Upper lobe of right lung (tissue), 1 donor: ENCODE measurements around the gene PRR12. TPM values are rescaled to one million over a fixed set of nuclear protein-coding genes. Genes with fewer than 3 reads are reported as not detected.
A peak's percentile ranks its signal among the peaks of the same experiment; 100 is the strongest.

ENCODE experiments used
- ATAC-seq: fragments of 200-7000 bp; cut with Tn5 transposase; one replicate; pipeline ENCODE4 v1.9.1; 2020; ENCODE audit warnings: mild to moderate bottlenecking, moderate library complexity
- DNase-seq: peaks from one replicate; pipeline ENCODE4 v3.0.0-alpha.2; 2020
- H3K27ac ChIP-seq: fragments of 200-600 bp; one replicate; pipeline ENCODE4 v1.8.0; 2022
- H3K27me3 ChIP-seq: fragments of 200-600 bp; one replicate; pipeline ENCODE4 v1.8.0; 2022; ENCODE audit warnings: mild to moderate bottlenecking
- H3K36me3 ChIP-seq: fragments of 200-600 bp; one replicate; pipeline ENCODE4 v1.8.0; 2022
- H3K4me1 ChIP-seq: fragments of 200-600 bp; one replicate; pipeline ENCODE4 v1.8.0; 2022
- H3K4me3 ChIP-seq: fragments of 200-600 bp; one replicate; pipeline ENCODE4 v1.8.0; 2022; ENCODE audit warnings: mild to moderate bottlenecking
- H3K9me3 ChIP-seq: fragments of 200-600 bp; one replicate; pipeline ENCODE4 v1.8.0; 2022
- CTCF ChIP-seq: fragments of 200-600 bp; IDR thresholded peaks from one replicate; pipeline ENCODE4 v1.8.0; 2022; ENCODE audit warnings: antibody characterized with exemption
- intact Hi-C: fragments of 100-400 bp; cut with DNase I; formaldehyde crosslinking; loops from one replicate; pipeline ENCODE4 v1.11.0; 2022
- total RNA-seq: library from RNA; stranded (reverse); fragmentation: NEBNext Ultra II Directional; extraction: Animal tissue kit (Norgen Biotek cat#: 25700); gene quantifications from one replicate; pipeline ENCODE4 v1.2.1, GENCODE V29; 2021
- donor health status: DM: no; HTN: yes; CAD: no; lungs with severe emphysema.

PRR12 gene
- total RNA-seq, 1 donor from 2014 or later = 30.9 TPM

- peaks cover 44% of the 10 kb centered on the region for H3K36me3 ChIP-seq
- peaks cover 19% of the 10 kb centered on the region for H3K4me1 ChIP-seq
- H3K4me3 ChIP-seq = no peak overlapping the region
- DNase-seq = no peak
- H3K27ac ChIP-seq = peak overlapping the region; percentile 61
- no peaks in the 10 kb centered on the region for H3K27me3 ChIP-seq
- H3K9me3 ChIP-seq = no peaks in the 10 kb centered on the region
- TF ChIP-seq CTCF = no peak
- no peak for ATAC-seq
- intact Hi-C loops = no loop called here
Observed at GRCh38 chr19:49554701-49555181, 36.2 kb upstream of the PRR12 start.

GRCh38 chr19:49555600-49556411 is 35.2 kb upstream of the PRR12 start:
- no peak overlapping the region for H3K4me3 ChIP-seq
- H3K36me3 ChIP-seq = peaks cover 45% of the 10 kb centered on the region
- peak overlapping the region; percentile 8 for H3K27ac ChIP-seq
- H3K27me3 ChIP-seq = no peaks in the 10 kb centered on the region
- no peaks in the 10 kb centered on the region for H3K9me3 ChIP-seq
- H3K4me1 ChIP-seq = peaks cover 25% of the 10 kb centered on the region
- intact Hi-C loops = no loop called here
- DNase-seq = peak; percentile 90
- TF ChIP-seq CTCF = no peak
- peak; percentile 90 for ATAC-seq

GRCh38 chr19:49556412-49557398 is 34.3 kb upstream of the PRR12 start:
- Histone ChIP-seq H3K4me1 (peaks cover 31% of the 10 kb centered on the region), H3K4me3 (no peak overlapping the region), H3K9me3 (no peaks in the 10 kb centered on the region), H3K36me3 (peaks cover 45% of the 10 kb centered on the region), H3K27ac (no peak overlapping the region), H3K27me3 (no peaks in the 10 kb centered on the region)
- DNase-seq (no peak), ATAC-seq (peak; percentile 3)
- intact Hi-C loops = no loop called here
- no peak for TF ChIP-seq CTCF

GRCh38 chr19:49557641-49558325 is 33.2 kb upstream of the PRR12 start:
- no peaks in the 10 kb centered on the region for H3K9me3 ChIP-seq
- no peak overlapping the region for H3K27ac ChIP-seq
- no peaks in the 10 kb centered on the region for H3K27me3 ChIP-seq
- ATAC-seq = no peak
- intact Hi-C loops = no loop called here
- H3K36me3 ChIP-seq = peaks cover 45% of the 10 kb centered on the region
- H3K4me1 ChIP-seq = peaks cover 31% of the 10 kb centered on the region
- H3K4me3 ChIP-seq = no peak overlapping the region
- no peak for TF ChIP-seq CTCF
- no peak for DNase-seq

GRCh38 chr19:49558591-49558990 is 32.4 kb upstream of the PRR12 start:
- Histone ChIP-seq H3K36me3 (peaks cover 45% of the 10 kb centered on the region), H3K27me3 (no peaks in the 10 kb centered on the region), H3K4me3 (no peak overlapping the region), H3K4me1 (peaks cover 29% of the 10 kb centered on the region), H3K27ac (no peak overlapping the region), H3K9me3 (no peaks in the 10 kb centered on the region)
- ATAC-seq (no peak), DNase-seq (no peak)
- no peak for TF ChIP-seq CTCF
- intact Hi-C loops = no loop called here
